Fibroblast of pulmonary artery (primary cell): Measurements from ENCODE around the gene ICA1.
"Not testable (repeated sequence)": the region's sequence is repeated elsewhere in the genome, so short reads cannot be mapped to it uniquely, and the experiment has no call there.

ENCODE experiments used
- DNase-seq: peaks from one replicate; pipeline ENCODE4 v3.0.0-alpha.2; 2010; ENCODE audit warnings: low read depth
- H3K4me3 ChIP-seq: replicated peaks from 2 replicates; pipeline ENCODE4 v1.5.1; 2011; ENCODE audit warnings: low read depth, mild to moderate bottlenecking, control low read depth, low read length, moderate library complexity
- TF ChIP-seq, protein P1 (sequence below): IDR thresholded peaks from 2 replicates; pipeline ENCODE4 v1.5.1; 2011; ENCODE audit warnings: mild to moderate bottlenecking, control low read depth, low read length, inconsistent platforms; ENCODE audit errors: missing control alignments

ICA1 gene

DNA sequence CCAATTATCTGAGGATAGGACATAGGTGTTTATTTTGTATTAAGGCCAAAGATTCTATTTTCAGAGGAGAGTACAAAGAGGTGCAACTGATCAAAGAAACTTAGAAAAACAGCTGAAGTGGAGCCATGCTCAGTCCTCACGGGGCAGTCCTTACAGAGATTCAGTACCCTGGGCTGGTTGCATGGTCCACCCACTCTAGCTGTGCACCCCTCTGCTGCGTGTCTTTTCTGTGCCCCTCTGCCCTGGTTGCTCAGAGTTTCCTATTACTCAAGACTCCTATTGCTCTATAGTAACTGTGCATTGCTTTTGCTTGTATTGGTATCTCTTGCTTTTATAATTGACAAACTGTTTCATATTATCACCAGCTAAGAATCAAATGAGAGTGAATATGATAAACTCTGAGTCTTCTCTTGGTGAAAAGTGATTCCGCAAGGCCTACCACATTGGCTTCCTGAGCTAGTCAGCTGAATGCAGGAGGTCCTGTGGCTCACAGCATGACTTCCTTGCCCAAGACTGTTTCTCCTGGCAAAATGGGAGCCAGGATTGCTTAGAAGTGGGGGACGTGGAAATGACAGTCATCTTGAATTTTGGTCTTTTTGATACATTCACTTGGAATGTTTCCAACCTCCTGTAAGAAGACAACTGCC is 156.4 kb downstream of the ICA1 start:
- H3K4me3 ChIP-seq = no peak overlapping the region
- no peak for DNase-seq
- TF ChIP-seq, protein P1, sequence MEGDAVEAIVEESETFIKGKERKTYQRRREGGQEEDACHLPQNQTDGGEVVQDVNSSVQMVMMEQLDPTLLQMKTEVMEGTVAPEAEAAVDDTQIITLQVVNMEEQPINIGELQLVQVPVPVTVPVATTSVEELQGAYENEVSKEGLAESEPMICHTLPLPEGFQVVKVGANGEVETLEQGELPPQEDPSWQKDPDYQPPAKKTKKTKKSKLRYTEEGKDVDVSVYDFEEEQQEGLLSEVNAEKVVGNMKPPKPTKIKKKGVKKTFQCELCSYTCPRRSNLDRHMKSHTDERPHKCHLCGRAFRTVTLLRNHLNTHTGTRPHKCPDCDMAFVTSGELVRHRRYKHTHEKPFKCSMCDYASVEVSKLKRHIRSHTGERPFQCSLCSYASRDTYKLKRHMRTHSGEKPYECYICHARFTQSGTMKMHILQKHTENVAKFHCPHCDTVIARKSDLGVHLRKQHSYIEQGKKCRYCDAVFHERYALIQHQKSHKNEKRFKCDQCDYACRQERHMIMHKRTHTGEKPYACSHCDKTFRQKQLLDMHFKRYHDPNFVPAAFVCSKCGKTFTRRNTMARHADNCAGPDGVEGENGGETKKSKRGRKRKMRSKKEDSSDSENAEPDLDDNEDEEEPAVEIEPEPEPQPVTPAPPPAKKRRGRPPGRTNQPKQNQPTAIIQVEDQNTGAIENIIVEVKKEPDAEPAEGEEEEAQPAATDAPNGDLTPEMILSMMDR = no peak

DNA sequence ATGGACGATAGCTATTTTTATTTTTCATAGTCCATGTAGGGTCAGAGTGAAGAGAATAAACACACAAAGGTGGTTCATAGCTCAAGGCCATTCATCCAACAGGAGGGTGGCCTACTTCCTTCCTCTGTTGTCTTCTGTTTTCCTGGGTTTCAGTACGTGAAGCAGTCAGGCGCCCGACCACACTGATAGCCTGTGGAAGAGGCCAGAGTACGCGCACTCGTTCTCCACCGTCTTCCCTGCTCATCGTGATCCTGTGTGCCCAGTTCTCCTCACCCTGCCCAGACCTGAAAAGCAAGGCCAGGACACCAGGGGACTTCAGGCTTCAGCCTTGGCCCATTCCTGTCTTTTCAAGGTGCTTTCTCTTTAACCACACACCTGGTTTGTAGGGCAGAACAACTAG is 158.7 kb downstream of the ICA1 start:
- TF ChIP-seq, protein P1 = no peak
- no peak for DNase-seq
- no peak overlapping the region for H3K4me3 ChIP-seq

DNA sequence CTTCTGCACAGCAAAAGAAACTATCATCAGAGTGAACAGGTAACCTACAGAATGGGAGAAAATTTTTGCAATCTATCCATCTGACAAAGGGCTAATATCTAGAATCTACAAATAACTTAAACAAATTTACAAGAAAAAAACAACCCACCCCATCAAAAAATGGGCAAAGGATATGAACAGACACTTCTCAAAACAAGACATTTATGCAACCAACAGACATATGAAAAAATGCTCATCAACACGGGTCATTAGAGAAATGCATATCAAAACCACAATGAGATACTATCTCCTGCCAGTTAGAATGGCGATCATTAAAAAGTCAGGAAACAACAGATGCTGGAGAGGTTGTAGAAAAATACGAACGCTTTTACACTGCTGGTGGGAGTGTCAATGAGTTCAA is 160.7 kb downstream of the ICA1 start:
- H3K4me3 ChIP-seq, DNase-seq: not testable (repeated sequence)

DNA sequence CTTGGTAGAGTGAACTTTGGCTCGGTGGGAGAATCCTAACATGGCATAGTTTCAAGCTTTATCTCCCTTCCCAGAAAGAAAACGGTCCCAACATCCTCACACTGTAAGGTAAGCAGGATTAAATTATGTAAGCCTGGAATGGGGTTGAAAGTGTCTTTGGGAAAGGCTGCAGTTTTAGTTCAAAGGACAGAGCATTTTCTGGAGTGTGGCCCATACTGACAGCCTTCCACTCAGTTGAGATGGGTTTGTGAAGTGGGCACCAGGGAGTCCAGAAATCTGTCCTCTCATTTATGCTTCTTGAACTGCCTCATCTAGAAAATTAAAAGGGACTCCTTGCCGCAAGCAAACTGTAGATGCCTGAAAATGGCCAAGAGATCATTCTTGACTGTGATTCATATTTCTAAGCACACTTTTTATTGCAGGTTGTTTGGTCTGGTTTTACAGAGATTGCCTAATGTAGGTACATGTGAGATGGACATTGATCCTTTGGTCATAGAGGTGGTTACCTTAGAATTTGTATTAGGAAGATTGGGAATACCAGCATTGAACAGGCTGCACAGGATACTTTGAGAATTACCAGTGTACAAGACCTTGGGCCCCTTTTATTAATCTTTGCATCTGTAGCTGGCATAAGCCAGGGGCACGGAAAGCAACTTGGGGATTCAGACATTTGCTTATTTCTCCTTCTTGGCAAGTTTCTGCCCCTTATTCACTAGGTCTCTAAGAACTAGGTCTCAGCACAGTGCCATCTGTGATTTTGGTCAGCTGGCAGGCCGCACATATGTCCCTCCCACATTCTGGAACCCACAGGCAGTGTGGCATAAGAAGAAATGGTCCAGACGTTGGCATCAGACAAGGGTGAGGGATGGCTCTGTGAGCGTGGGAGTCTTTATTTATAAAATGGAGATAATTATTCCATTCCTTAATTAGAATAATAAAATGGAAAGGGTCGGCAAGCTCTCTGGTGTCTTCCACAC is 167.5 kb downstream of the ICA1 start:
- DNase-seq = no peak
- TF ChIP-seq, protein P1 = no peak
- H3K4me3 ChIP-seq = no peak overlapping the region

DNA sequence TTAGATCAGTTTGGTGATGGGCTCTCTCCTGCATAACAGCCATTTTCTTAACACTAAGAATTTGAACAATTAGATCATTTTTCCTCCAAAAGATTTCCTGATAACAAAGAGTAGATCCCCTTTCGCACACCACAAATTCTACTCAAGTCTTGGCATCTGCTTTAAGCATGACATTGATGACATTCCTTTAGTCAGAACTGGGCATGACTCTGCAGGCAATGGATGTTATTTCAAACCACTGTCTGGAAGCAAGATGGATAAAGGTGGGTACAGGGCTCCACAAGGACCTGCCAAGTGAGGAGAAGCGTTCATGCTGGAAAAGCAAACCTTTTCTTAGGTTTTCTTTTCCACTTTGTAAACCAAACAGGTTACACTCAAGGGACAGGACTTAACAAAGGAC is 169.8 kb downstream of the ICA1 start:
- H3K4me3 ChIP-seq = no peak overlapping the region
- TF ChIP-seq, protein P1 = no peak
- no peak for DNase-seq

DNA sequence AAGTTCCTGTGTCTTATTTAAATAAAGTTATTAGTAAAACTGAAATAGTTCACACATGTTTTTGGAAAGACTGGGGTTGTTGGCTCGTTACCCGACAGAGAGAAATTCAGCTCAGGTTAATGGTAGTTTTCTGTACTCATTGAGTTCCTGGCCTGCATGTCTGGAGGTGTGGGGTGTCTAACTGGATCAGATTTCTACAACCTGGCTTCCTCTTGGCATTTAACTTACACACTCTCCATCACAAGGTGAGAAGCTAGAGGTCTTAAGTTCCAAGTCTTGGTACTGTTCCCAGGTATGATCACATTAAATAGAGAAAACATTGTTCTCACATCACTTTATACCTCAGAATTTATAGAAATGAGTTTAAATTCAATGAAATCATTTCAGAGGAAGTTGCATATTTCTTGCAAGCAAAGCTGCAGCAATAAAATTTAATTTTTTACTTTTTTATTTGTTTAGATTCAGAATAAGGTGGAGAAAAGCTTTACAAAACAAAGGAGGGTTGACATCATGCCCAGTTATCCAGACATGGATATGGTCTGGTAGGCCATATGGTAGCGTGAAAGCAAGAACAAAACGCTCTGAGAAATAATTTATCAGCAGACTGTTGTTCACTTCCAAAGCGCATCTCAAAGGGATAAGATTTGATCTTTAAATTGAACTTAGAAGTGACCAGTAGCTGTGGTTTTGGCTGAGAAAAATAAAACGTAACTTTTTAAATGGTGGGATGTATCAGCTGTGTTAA is 172.8 kb downstream of the ICA1 start:
- TF ChIP-seq, protein P1 = no peak
- no peak overlapping the region for H3K4me3 ChIP-seq
- no peak for DNase-seq

DNA sequence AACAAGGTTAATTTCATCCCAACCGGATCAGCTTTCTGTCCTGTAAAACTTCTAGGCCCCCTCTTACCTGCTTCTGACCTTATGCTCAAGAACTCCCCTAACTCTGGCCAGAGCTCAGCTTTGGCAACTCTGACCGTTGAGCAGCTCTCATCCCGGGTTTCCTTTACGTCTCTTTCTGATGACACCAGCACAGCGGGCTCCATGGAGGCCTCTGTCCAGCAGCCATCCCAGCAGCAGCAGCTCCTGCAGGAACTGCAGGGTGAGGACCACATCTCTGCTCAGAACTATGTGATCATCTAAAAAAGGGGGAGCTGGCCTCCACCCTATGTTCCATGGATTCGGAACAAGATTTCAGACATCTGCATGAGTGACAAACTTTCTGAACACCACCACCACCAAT is 175.7 kb downstream of the ICA1 start:
- no peak overlapping the region for H3K4me3 ChIP-seq
- TF ChIP-seq, protein P1 = no peak
- no peak for DNase-seq
